Measurements from ENCODE around the gene COX19. TPM values are rescaled to one million over a fixed set of nuclear protein-coding genes. Genes with fewer than 3 reads are reported as not detected.

Gene COX19
- total RNA-seq, 4 donors from 2014 or later: 11.6 to 55.2 (median 13.2) TPM

DNA sequence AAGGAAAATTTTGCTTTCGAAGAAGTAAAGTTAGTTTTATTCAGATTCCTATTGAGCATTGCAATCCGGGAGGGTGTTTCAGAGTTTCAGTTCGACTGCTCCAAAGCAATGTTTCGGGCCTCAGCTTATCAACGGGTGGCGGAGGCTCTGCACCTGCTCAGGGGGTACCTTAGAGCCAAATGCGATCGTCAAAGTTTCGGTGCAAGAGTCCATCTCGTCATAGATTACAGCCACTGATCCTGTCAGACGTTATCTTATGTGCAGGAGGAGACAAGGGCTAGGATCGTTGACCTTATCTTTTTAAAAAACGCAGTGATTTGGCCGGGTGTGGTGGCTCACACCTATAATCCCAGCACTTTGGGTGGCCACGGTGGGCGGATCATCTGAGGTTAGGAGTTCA lies 3.8 kb upstream of the COX19 start:
- H3K9me3 ChIP-seq: no peaks in the 10 kb centered on the region
- peaks cover 46% of the 10 kb centered on the region for H3K4me1 ChIP-seq
- H3K27ac ChIP-seq: no peak overlapping the region
- H3K27me3 ChIP-seq: peaks cover 12% of the 10 kb centered on the region
- TF ChIP-seq POLR2AphosphoS5 (IDR thresholded peaks at IDR 0.05): no peak
- no peaks in the 10 kb centered on the region for H3K36me3 ChIP-seq
- H3K4me3 ChIP-seq: no peak overlapping the region
- DNase-seq (ENCODE audit: low spot score in 2 of 2): no peak
- 92% methylated on average over 16 of the region's 16 CpGs for WGBS

DNA sequence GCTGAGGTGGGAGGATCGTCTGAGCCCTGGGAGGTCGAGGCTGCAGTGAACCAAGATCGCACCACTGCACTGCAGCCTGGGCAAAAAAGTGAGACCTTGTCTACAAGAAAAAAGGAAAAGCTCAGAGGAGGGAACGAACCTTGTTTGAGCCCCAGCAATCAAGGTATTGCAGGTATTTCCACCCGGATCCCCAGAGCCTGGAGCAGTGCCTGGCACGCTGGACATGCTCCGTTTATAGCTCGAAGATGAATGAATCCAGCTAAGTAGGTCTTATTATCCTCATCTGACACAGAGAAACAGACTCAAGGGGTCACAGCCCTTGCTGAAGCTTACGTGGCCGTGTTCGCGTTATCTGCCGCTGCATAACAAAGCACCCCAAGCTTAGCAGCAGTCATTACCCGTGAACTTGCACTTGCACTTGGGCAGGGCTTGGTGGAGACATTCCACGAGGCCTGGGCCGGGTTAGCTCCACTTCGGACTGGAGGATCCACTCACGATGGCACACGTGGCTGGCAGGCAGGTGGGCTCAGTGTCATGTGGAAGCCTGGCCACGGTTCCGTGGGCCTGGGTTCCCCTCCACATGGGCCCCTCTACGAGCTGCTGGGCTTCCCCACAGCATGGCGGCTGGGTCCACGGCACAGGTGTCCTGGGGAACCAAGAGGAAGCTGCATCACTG lies 3.2 kb upstream of the COX19 start:
- peaks cover 48% of the 10 kb centered on the region for H3K4me1 ChIP-seq

DNA sequence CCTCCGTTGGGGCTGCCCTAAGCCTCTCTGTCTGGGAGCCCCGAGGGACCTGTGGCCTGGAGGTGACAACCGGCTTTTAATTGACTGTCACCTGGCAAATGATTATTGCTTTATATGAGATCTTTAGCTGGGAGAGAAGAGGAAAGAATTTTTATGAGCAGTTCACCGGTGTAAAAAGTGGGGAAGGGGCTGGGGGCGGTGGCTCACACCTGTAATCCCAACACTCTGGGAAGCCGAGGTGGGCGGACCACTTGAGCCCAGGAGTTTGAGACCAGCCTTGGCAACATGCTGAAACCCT lies 2.6 kb upstream of the COX19 start:
- no peaks in the 10 kb centered on the region for H3K9me3 ChIP-seq
- WGBS: 66% methylated on average over 7 of the region's 7 CpGs
- TF ChIP-seq POLR2A (IDR thresholded peaks at IDR 0.05) (no peak), EP300 (IDR thresholded peaks at IDR 0.05) (no peak), POLR2AphosphoS5 (IDR thresholded peaks at IDR 0.05) (no peak)
- TF ChIP-seq, protein P1, sequence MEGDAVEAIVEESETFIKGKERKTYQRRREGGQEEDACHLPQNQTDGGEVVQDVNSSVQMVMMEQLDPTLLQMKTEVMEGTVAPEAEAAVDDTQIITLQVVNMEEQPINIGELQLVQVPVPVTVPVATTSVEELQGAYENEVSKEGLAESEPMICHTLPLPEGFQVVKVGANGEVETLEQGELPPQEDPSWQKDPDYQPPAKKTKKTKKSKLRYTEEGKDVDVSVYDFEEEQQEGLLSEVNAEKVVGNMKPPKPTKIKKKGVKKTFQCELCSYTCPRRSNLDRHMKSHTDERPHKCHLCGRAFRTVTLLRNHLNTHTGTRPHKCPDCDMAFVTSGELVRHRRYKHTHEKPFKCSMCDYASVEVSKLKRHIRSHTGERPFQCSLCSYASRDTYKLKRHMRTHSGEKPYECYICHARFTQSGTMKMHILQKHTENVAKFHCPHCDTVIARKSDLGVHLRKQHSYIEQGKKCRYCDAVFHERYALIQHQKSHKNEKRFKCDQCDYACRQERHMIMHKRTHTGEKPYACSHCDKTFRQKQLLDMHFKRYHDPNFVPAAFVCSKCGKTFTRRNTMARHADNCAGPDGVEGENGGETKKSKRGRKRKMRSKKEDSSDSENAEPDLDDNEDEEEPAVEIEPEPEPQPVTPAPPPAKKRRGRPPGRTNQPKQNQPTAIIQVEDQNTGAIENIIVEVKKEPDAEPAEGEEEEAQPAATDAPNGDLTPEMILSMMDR (IDR thresholded peaks at IDR 0.05): no peak
- H3K27me3 ChIP-seq: peaks cover 2% of the 10 kb centered on the region
- H3K4me1 ChIP-seq: peaks cover 49% of the 10 kb centered on the region
- H3K36me3 ChIP-seq: peaks cover 1% of the 10 kb centered on the region
- no peak overlapping the region for H3K27ac ChIP-seq
- no peak for DNase-seq (ENCODE audit: low spot score in 2 of 2)
- H3K4me3 ChIP-seq: no peak overlapping the region

More for the DNA sequence above, 3.2 kb upstream of the COX19 start:
- Histone ChIP-seq H3K9me3 (no peaks in the 10 kb centered on the region), H3K36me3 (no peaks in the 10 kb centered on the region), H3K4me3 (no peak overlapping the region), H3K27ac (no peak overlapping the region), H3K27me3 (peaks cover 7% of the 10 kb centered on the region)
- no peak for TF ChIP-seq EP300 (IDR thresholded peaks at IDR 0.05)
- TF ChIP-seq POLR2AphosphoS5 (IDR thresholded peaks at IDR 0.05): no peak
- TF ChIP-seq, protein P1 (IDR thresholded peaks at IDR 0.05): no peak
- TF ChIP-seq POLR2A (IDR thresholded peaks at IDR 0.05): no peak
- no peak for DNase-seq (ENCODE audit: low spot score in 2 of 2)
- WGBS: 87% methylated on average over 18 of the region's 24 CpGs

DNA sequence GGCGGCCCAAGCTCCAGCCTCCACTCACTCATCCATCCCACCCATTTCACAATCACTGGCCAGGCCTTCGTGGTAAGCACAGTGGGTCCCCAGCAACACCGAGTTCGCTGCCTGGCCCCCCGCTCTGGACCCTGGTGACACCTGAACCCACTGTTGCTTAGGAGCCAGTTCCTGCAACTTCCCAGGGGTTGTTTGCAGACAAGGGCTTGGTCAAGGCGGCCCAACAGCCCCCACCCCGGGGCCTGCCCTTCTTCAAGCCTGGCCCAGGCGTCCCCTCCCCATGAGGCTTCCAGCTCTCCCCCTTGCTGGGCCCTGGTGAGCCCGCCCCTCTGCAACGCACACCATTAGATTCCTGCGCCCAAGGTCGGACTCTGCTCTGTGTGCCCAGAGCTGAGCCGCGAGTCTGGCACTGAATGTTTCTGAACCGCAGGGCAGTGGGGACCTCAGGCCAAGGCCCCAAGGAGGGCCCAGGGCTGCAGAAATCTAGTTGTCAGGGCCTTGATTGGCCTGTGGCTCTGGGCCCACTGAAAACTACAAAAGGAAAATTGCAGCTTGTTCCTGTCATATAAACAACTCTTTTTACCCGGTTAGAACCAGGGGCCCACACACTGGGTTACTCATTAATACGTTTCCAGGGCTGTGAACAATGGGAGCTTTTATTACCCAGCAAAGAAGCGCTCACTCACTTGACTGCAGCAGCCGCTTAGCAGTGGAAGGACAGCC lies 2.1 kb upstream of the COX19 start:
- WGBS: 74% methylated on average over 12 of the region's 19 CpGs
- TF ChIP-seq EP300 (IDR thresholded peaks at IDR 0.05) (no peak), POLR2A (IDR thresholded peaks at IDR 0.05) (no peak), POLR2AphosphoS5 (IDR thresholded peaks at IDR 0.05) (no peak)
- TF ChIP-seq, protein P1 (IDR thresholded peaks at IDR 0.05): no peak
- peaks cover 7% of the 10 kb centered on the region for H3K36me3 ChIP-seq
- H3K4me1 ChIP-seq: peaks cover 47% of the 10 kb centered on the region
- H3K27me3 ChIP-seq: no peaks in the 10 kb centered on the region
- no peak overlapping the region for H3K4me3 ChIP-seq
- no peaks in the 10 kb centered on the region for H3K9me3 ChIP-seq
- DNase-seq (ENCODE audit: low spot score in 2 of 2): no peak
- peak overlapping the region; percentile 65 for H3K27ac ChIP-seq

DNA sequence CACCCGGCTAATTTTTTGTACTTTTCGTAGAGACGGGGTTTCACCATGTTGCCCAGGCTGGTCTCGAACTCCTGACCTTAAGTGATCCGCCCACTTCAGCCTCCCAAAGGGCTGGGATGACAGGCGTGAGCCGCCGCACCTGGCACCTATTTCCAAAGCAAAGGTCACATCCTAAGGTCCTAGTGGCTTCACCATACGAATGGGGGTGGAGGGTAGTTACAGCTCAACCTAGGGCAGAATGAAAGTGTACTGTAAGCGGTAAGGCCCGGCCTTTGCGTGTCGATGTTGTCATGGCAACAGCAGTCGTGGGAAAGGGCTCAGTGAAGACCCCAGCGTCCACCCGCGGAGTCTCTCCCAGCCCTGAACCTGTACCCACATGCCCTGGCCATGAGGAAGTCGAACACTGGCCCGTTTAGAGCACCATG lies 1.6 kb upstream of the COX19 start:
- no peaks in the 10 kb centered on the region for H3K9me3 ChIP-seq
- DNase-seq (ENCODE audit: low spot score in 2 of 2): no peak
- TF ChIP-seq EP300 (IDR thresholded peaks at IDR 0.05): no peak
- TF ChIP-seq POLR2AphosphoS5 (IDR thresholded peaks at IDR 0.05): no peak
- TF ChIP-seq, protein P1 (IDR thresholded peaks at IDR 0.05): no peak
- TF ChIP-seq POLR2A (IDR thresholded peaks at IDR 0.05): no peak
- peaks cover 12% of the 10 kb centered on the region for H3K36me3 ChIP-seq
- H3K27ac ChIP-seq: peak overlapping the region; percentile 65
- WGBS: 81% methylated on average over 15 of the region's 19 CpGs
- H3K4me3 ChIP-seq: no peak overlapping the region
- H3K27me3 ChIP-seq: no peaks in the 10 kb centered on the region
- H3K4me1 ChIP-seq: peaks cover 47% of the 10 kb centered on the region
